ENCODE measurements around the gene ETV5.

Gene ETV5

DNA sequence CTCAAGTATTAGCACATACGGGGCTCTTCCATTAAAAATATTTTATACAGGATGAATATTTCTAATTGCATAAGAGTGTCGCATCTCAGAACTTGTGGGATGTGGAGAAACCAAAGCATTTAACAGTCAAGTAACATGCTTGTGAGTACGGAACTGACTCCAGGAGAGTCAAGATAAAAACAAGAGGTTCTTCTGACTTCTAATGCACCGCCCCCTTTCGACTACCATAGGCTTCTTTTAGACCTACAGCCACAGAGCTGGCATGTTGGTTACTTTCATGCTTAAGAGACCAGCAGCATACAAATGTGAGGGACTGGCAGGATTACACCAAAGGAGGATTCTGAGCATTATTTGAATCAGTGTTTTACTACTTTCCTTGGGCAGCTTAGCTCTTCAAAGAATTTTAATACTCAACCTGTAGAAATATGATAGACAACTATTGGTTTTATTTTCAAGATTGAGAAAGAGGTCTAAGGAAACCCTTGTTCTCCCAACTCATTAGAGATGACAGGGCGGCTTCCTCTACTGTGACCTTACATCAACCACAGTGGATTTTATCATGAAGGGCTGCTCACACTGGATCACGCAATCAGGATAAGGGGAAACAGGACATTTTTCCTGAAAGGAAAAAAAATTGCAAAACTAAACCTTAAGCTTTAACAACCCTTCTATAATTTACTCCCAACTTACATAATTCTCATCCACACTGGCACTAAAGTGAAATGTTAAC, 14.0 kb downstream of the ETV5 start:
- DNase-seq = no peak

GRCh38 chr3:186094271-186094670, 14.6 kb downstream of the ETV5 start:
- no peak for DNase-seq

- no peak for DNase-seq
Measured at GRCh38 chr3:186093271-186093900, 15.5 kb downstream of the ETV5 start.

DNA sequence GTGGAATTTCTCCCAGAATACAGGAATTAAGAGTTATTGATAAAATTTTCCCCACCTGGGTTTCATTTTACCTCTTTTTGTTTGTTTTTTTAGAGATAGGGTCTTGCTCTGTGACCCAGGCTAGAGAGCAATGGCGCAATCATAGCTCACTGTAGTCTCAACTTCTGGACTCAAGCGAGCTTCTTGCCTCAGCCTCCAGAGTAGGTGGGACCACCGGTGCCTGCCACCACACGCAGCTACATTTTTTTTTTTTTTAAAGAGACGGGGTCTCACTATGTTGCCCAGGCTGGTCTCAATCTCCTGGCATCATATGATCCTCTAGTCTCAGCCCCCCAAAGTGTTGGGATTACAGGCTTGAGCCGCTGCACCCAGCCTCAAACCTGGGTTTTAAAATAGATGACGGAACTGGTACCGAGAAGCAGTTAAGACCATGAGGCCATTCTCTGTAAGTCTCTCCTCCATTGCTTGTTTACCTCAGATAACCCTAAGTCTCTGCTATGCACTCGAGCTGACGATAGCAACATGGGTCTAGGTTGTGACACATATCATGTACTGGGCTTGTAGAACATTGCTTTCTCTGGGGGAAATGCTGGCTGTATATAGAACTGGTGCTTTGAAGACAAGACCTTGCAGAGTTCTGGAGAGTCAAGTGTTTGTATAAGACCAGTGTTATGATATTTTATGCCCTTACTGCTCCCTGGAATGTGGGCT, 16.4 kb downstream of the ETV5 start:
- DNase-seq = no peak

DNA sequence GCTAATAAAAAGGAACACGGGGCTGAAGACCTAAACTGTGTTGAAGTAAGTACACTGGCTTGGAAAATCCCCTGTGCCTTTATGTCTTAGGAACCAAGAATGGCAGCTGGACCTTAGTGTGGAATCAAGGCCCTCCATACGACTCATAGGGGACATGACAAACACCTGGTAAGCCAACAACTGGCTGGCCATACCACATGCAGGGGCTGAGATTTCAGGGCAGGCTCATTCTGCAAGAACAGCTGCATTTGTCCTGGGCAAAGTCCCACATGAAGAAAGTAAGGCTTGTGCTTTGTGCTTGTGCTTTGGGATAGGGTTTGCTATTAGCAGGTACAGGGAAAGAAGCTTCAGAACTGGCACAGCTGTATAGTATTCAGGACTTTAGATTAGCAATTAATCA, 18.0 kb downstream of the ETV5 start:
- DNase-seq = no peak

- DNase-seq = no peak
Measured at GRCh38 chr3:186088335-186088734, 20.6 kb downstream of the ETV5 start.

- no peak for DNase-seq
Measured at GRCh38 chr3:186084264-186084663, 24.6 kb downstream of the ETV5 start.

DNA sequence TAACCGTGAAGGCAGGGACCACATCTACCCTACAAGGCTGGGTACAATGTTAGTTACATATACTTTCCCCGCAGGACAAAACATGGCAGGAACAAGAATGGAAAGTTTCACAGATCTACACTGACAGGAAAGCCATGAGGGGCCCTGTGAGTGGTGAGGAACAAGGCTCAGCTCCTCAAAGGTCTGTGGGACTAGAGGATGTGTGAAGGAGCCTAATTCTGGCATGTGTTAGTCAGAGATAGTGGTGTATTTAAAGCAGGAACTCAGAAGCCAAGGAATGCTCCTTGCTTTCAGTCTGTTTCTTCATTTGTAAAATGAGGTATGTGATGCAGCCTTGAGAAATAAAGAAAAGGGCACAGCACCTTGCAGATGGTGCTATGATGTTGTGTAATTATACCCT, 25.1 kb downstream of the ETV5 start:
- DNase-seq = no peak

GRCh38 chr3:186082150-186082549, 26.7 kb downstream of the ETV5 start:
- DNase-seq = no peak

DNA sequence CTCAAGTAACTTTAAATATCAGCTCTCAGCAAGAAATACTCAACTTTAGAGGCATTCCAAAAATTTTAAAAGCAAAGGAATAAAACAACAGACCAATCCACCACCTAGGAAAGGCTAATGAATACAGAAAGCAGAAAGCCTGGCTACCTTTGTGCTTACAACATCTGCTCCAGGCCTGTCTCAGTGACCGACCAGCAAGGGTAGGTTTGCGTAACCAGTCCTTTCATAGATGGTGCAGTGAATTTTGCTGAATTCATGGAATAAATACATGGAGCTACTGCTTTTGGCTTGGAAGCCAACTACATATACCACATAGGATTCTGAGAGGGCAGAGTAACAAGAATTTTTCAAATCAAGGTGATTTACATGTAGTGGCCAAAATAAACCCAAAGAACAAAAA, 27.2 kb downstream of the ETV5 start:
- no peak for DNase-seq

DNA sequence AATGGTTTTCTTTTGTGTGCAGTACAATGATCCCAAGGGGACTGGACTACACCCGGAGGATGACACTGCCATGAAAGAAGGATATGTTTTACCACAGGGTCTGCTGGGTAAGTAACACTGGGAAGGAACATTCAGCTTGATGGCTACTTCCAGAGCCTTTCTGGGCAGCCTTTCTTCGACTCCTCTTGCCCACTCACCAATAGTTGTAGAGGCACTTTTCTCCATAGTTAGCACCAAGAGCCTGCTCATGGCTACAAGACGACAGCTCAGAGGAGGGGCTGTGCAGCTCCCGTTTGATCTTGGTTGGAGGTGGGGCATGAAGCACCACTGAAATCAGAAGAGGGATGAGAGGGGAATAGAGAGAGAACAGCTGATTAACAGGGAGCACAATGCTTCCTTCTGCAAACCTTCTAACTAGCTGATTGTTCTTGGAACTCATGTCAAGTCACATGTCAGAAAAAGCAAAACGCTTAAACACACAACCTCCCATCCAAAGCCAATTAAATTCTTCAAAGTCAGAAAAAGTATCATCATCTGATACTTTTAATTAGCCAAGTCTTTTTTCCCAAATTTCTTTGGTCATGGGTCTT, 27.9 kb downstream of the ETV5 start:
- no peak for DNase-seq

DNA sequence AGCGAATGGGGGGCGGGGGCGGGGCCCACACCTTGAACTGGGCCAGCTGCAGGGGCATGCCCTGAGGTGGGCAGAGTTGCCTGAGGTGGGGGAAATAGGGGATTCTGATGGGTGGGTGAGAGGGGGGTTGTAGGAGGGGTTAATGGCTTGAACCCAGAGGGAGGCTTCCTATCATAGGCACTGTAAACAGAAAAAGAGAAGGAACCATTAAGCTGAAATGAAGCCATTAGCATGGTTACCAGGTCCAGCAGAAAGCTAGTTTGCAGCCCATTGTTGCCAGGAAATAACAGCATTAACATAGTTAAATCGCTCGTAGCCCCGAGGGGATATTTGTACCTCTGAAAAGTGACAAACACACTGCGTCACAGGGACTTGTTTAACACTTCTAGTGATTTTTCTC, 29.0 kb downstream of the ETV5 start:
- no peak for DNase-seq

- DNase-seq = no peak
Measured at GRCh38 chr3:186077466-186077865, 31.4 kb downstream of the ETV5 start.

DNA sequence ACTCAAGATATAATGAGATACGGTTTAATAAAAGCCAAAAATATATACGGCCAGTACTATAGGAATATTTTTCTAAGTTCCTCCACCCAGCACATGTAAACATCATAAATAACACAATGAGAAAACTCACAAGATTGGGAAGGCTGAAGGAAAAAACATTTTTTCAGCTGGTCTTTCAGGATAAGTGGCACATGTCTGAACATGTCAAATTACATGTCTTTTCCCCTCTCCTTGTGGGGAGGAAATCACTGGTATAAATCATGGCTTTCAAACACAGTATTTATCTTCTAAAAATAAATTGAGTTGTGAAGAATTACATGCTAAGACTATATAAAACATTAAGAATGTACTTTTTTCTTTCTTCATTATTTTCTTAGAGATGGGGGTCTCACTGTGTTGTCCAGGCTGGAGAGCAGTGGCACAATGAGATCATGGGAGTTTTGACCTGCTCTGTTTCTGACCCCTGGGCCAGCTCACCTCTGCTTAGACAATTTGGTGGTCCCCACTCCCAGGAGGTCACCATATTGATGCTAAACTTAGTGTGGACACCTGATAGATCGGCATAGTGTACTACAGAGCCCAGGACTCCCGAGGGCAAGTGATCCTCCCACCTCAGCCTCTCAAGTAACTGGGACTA, 32.8 kb downstream of the ETV5 start:
- DNase-seq = no peak

- no peak for DNase-seq
Measured at GRCh38 chr3:186075489-186075888, 33.4 kb downstream of the ETV5 start.

DNA sequence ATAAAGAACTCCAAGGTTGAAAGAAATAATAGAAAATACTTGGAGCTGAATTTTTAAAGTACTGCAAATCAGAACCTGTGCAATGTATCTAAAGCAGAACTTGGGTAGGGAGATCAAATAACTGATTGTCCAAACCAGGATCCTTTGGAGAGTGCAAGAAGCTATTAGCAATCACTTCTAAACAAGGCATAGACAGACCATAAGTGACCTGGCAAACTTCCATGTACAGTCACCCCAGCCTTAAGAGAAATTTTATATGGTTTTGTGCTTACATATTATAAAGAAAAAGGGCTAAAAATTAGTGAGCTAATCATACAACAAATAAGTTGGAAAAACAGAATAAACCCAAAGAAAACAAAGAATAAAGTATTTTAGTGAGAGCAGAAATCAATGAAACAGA, 35.2 kb downstream of the ETV5 start:
- DNase-seq = no peak

DNA sequence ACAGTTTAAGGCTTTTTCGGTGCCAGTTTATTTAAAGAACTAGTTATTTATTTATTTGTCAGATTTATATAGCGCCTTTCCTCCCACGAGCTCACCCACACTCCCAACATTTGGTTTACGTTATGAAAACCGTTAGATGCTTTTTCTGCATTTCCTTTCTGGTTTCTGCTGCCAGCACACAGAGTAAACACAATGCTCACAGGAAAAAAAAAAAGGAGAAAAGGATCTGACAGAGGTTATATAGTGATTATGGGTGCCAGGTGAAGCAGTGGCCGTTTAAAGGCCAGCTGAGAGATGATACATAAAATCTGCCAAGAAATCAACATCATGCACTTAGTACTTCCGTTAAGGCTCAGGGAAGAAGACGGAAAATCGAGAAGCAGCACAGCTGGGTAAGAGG, 37.9 kb downstream of the ETV5 start:
- DNase-seq = no peak

- DNase-seq = no peak
Measured at GRCh38 chr3:186070550-186070949, 38.3 kb downstream of the ETV5 start.

GRCh38 chr3:186070133-186070532, 38.8 kb downstream of the ETV5 start:
- DNase-seq = no peak

DNA sequence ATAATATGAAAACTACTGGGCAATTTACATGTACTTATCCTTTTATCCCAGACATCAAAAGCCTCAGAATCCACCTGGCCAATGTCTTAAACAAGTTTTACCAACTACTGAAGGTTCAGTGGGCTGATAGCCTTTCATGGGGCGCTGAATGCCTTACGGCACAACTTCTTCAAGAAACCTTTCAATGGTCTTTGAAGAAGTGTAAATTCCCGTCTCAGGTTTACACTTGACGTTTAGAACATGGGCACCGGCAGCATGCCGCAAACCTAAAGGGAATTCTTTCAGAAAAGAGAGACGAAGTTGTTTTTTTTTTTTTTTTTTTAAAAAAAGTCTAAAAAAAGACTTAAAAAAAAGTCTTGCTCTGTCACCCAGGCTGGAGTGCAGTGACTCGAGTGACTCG, 39.7 kb downstream of the ETV5 start:
- DNase-seq = no peak

DNA sequence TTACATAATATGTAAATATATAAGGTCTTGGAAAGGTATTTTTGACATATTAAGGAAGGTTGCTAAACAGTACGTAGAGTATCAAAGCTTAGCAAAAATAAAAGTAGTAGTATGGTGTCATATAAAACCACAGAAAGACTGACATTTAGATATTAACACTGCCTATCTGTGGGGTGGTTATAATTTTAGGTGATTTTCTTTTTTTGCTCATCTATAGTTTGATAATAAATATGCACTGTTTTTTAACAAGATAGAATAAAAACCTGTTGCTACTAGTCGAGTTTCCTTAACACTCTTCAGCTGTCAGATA, 40.7 kb downstream of the ETV5 start:
- no peak for DNase-seq

- DNase-seq = peak; percentile 4
Measured at GRCh38 chr3:186067360-186068242, 41.3 kb downstream of the ETV5 start.

- DNase-seq = peak; percentile 11
Measured at GRCh38 chr3:186060222-186060621, 48.7 kb downstream of the ETV5 start.
